GM18867 (cell line): ENCODE data around the gene OPRL1.
A peak's percentile ranks its signal among the peaks of the same experiment; 100 is the strongest.

Source experiments
- ATAC-seq: cut with Tn5 transposase; IDR thresholded peaks from one replicate; pipeline ENCODE4 v1.9.1; 2021; ENCODE audit warnings: mild to moderate bottlenecking, moderate library complexity; ENCODE audit not compliant: unreplicated experiment

Gene OPRL1

DNA sequence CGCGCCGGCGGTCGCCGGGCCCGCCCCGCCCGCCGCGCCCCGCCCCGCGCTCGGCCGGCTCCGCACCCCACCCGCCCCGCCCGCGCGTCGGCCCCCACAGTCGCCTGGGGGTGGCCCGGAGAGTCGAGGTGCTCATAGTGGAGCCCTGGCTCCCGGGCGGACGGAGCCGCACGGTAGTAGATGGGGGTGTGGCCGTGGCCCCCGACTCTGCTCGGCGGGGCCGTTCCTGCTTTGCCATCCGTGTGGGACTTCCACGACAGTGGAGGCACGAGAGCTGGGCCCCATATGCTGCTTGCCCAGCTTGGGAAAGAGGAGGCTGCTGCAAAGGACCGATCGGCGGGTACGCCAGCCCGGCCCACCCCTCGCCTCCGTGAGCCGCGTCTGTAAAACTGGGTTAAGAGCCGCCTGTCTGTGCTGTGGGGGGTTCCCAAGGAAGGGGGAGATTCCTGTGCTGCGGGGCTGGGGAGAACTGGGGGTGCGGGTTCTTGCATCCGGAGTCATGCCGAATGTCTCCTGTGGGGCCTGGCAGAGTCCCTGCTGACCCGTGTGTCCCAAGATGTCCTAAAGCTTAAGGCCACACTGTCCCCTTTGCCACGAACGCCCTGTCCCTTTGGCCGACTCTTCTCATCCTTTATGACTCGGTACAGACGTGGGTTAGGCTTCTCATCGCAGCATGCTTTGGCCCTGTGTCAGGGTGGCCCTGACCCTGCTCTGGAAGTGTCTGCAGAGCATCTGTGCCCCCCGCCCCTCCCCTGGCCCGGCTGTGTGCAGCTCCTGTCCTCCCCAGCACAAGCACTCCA lies at the start of gene OPRL1:
OPRL1 (plus strand) TSS at position 70 of the 800 bp plus-strand sequence. CDS start 12,639 bp downstream, outside the sequence.
- ATAC-seq: no peak

- no peak for ATAC-seq
Observed at GRCh38 chr20:64030371-64031134, 49.3 kb upstream of the OPRL1 start.

DNA sequence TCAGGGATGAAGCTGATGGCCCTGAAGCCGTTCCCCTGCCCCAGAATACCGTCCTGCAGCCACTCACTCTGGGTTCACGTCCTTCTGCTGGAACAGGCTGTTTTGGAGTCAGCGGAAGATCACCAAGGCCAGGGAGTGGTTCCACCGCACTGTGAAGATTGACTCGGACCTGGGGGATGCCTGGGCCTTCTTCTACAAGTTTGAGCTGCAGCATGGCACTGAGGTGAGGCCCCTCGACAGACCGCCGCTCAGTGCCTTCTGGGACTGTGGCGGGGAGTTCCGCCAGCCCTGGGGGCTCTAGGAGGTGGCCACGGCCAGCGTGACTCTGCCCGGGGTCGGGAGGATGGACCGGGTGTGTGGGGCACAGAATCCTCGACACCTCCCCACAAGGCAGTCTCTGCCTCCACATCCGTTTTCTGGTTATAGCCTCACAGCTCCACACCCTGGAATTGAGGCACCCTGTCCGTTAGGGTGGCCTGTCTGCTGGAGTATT lies 48.0 kb upstream of the OPRL1 start:
- ATAC-seq: no peak

DNA sequence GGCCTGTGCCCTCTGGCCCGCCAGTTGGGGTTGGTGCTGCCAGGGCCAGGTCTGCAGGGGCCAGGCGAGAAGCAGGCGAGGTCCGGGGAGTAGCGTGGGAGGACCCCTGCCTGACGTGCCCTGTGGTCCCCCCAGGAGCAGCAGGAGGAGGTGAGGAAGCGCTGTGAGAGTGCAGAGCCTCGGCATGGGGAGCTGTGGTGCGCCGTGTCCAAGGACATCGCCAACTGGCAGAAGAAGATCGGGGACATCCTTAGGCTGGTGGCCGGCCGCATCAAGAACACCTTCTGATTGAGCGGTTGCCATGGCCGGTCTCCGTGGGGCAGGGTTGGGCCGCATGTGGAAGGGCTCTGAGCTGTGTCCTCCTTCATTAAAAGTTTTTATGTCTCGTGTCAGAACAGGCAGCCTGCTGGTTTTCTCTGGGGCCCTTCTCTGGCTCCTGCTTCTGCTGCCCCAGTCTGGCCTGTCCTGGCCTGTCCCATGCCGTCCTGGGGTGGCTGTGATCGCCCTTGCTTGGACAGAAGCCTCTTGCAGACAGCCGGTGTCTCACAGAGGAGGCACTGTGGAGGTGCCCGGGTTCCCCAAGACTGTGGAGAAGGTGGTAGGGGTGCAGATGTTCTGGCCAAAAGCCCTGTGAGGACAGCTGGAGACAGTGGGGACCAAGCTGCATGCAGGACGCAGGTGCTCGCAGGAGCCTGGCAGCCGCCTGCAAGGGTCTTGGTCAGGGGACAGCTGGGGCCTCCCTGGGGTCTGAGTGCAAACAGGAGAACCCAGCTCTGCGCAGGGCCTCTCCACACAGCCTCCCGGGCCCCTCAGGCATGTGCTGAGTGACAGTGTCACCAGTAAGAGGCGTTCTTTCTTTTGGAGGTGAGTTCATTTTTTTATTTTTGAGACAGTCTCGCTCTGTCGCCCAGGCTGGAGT lies 46.9 kb upstream of the OPRL1 start:
- ATAC-seq: no peak

DNA sequence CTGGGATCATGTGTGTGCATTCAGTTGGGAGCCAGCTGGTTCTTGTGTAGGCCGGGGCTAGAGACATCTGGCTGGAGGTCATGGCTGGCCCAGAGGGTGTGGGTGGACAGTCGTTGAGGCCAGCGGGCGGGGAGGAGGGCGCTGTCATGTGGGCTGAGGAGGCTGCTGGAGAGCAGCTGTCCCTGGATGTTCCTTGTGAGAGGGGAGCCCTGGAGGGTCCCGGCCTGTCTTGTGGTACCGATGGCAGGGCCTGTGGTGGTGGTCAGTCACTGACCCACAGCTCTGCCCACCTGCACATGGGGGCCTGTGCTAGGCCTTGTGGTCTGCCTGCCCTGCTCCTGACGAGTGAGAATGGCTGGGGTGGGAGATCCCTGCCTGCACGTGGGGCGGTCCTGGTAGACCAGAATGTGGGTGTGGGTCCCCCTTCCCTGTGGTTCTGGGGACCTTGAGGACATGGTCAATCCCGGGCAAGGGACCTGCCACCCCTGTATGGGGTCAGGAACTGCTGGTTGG lies 45.8 kb upstream of the OPRL1 start:
- no peak for ATAC-seq

DNA sequence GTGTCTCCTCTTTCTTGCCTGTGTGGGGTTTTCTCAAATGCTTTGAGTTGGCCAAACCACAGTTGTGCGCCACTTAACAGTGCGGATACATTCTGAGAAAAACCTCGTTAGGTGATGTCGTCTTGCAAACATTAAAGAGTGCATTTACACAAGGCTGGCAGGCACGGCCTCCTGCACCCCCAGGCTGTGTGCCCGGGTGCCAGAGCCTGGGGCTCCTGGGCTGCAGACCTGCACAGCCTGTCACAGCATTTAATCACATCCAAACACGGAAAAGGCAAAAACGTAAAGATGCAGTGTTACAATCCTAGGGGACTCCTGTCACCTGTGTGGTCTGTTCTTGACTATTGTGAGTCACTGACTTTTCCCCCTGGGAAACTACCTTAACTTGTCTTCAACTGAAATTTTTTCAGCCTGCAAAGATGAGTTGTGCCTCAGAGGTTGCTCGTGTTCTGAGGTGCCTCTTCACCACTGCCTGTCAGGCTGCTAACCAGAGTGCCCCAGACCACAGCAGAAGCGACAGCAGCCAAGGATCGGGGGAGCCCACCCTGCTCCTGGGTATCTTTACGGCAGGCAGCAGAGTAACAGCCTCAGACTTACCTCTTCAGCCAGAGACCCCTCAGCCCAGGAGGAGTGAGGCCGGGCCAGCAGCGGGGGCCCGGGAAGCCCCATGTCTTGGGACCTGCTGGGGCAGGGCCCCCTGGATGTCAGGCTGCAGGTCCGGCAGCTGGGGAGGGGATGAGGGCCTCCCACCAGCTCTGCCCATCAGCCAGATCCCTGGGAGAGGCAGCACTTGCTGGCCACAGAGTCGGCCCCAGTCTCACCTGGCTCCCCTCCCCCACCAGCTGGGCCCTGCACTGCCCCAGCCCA lies 44.6 kb upstream of the OPRL1 start:
- no peak for ATAC-seq

GRCh38 chr20:64035933-64036345 lies 43.9 kb upstream of the OPRL1 start, which contains the start of gene C20orf204:
TSS of gene C20orf204 (plus strand) at chr20:64036182. CDS start at chr20:64036324, 142 bp downstream.
- ATAC-seq: no peak

DNA sequence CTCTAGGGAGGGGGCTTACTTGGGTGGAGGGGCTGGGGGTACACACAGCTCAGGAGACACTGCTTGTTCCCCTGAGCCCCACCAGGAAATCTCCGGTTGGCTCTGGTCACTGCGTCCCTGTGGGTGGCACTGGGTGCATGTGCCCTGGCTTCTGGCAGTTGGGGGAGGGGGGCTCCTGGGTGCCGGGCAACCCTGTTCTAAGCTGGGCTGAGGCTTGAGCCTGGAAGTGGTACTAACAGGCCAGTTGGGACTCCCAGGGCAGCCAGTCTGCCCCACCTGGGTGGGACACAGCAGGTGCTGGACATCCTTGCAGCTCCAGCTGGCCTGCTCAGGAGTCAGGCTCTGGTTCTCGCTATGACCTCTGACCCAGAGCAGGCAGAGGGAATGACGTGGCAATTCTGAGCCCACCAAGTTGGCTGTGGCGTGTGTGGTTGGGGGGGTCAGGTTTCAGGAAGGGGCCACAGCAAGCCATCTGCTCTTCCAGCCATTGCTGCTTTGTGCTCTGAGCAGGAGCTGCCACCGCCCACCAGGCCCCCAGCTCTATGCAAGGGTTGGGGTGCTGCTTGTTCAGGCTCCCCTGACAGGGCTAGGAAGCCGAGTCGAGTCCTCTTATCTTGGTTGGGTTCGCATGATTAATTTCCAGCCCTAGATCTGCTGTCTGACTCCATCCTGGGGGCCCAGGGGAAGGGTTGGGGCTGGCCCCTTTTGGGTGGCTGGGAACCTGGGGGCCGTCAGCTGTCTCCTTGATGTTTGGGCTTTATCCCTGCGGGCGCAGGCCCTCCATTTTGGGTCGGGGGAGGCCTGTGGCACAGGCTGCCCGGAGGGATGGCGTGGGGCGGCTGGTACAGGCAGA lies 43.3 kb upstream of the OPRL1 start:
- no peak for ATAC-seq

GRCh38 chr20:64037199-64037497 lies 42.7 kb upstream of the OPRL1 start:
- no peak for ATAC-seq

- no peak for ATAC-seq
Observed at GRCh38 chr20:64037498-64038213, 42.2 kb upstream of the OPRL1 start.

GRCh38 chr20:64038224-64038564 lies 41.7 kb upstream of the OPRL1 start:
- ATAC-seq: peak; percentile 28

DNA sequence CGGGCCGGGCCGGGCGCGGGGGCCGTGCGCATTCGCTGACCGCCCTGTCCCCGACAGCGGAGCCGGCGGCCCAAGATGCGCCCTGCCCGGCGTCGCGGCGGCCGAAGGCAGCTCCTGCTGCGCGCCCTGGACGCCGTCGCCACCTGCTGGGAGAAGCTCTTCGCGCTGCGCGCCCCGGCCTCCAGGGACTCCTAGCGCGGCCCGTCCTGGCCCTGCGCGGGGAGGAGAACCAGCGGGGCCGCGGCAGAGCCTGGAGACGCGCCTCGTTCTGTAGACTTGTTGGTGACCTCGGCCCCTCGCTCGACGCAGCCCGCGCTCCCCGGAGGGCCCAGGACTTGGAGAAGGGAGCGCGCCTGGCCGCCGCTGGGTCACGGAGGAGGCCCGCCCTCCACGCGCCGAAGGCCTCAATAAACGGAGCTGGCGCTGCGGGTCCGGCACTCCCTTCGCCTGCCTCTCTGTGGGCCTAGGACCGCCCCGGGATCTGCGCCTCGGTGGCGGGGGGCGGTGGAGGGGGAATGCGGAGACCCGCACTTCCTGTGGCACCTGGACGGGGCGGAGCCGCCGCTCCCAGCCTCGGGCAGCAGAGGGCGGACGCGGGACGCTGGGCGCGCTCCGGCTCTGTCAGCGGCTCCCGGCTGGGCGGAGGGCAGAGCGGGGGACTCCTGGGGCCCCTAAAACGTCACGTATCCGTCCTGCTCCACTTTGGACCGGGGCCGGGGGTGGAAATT lies 41.2 kb upstream of the OPRL1 start:
- ATAC-seq: peak; percentile 53

- ATAC-seq: no peak
Observed at GRCh38 chr20:64039293-64040160, 40.4 kb upstream of the OPRL1 start.

DNA sequence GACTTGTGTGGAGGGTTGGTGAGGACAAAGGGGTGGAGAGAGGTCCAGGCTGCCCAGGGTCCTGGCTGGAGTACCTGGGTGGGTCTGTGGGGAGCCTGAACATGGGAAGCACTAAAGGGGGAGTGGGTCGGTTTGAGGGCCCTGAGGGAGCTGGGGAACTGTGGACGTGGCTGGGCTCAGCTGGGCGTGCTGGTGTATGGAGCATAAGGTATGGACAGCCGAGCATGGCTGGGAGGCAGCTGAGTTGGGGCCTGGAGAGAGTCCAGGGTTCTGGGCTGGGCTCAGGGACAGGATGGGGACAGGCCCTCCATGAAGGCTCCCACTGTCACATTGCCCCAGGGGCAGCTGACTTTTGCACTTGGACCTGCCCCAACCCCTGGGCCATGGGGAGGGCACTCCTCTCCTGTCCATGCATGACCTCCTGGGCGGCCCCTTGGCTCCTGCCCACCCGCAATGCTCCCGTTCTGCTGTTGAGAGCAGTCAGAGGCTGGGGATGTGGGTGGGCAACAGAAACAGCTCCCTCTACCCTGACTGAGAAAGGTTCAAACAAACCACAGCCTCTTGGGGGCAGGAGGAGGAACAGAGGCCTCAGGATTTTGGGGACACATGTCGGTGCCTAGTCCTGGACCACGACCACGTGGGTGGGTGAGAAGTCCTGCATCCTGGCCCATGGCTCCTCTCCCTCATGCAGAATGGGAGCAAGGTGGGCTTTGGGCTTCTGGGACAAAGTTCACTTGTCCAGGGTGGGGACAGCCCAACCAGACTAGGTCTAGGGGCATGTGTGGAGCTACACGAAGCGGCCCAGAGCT lies 39.4 kb upstream of the OPRL1 start:
- no peak for ATAC-seq

GRCh38 chr20:64041040-64041780 lies 38.7 kb upstream of the OPRL1 start:
- no peak for ATAC-seq

DNA sequence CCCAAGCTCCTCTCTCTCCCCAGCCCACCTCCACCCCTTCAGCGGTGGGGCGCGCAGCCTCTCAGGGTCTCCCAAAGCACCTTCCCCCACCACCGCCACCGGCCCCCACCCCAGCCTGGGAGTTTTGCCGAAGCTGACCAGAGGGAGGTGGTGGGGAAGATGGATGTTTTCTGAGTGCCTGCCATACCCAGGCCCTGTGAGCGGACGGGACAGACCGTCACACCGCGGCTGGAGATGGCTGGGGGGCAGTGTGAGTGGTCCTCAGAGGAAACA lies 38.2 kb upstream of the OPRL1 start:
- ATAC-seq: no peak
